ENCODE measurements around the gene CERS6. TPM values are rescaled to one million over a fixed set of nuclear protein-coding genes. Genes with fewer than 3 reads are reported as not detected.

Gene CERS6
- total RNA-seq, 1 experiment from 2014 or later: 8.3 TPM

DNA sequence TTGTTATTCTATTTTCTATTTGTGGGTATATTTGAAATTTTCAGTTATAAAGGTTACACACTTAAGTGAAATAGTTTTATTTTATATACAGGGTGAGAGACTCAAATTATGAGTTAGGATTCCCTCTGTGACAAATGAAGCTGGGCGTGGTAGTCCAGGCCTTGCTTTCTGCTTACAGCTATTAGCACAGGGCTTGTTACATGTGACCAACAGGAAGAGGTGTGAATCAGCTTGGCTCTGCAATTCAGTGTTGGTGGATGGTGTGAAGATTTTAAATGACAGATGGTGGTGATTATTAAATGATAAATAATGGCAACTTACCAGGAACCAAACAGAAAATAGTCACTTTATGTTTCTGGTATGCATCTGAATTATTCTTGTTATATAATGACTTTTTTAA is 282.0 kb downstream of the CERS6 start:
- DNase-seq: no peak
- Histone ChIP-seq H3K4me1 (replicated peaks; ENCODE audit: insufficient read depth) (no peaks in the 10 kb centered on the region), H3K4me3 (no peak overlapping the region), H3F3A (ENCODE audit: insufficient read depth, low read depth) (no peaks in the 10 kb centered on the region), H3K36me3 (ENCODE audit: low read depth) (no peaks in the 10 kb centered on the region), H3K27me3 (ENCODE audit: insufficient read depth, low read depth) (no peaks in the 10 kb centered on the region), H3K79me2 (ENCODE audit: low read depth) (no peaks in the 10 kb centered on the region), H4K20me1 (ENCODE audit: insufficient read depth) (no peaks in the 10 kb centered on the region), H2AFZ (no peak overlapping the region), H3K9me2 (ENCODE audit: insufficient read depth) (no peaks in the 10 kb centered on the region), H3K4me2 (no peak overlapping the region), H3K9me3 (ENCODE audit: insufficient read depth, low read depth) (no peaks in the 10 kb centered on the region), H3K27ac (no peak overlapping the region)
- BruUV-seq (replicated peaks): no TSS peak
- ChIA-PET POLR2A (ENCODE audit: unreplicated experiment) (interaction anchor here (0.6 kb wide), 1 partner anchor 1513 kb away, joined by 10 read pairs; no protein-coding TSS in a partner anchor), CTCF (no interaction called here)
- TF ChIP-seq EZH2 (IDR thresholded peaks at IDR 0.05; ENCODE audit: low read depth): no peak
- intact Hi-C loops (cut with micrococcal nuclease; ENCODE audit: unreplicated experiment): no loop called here

DNA sequence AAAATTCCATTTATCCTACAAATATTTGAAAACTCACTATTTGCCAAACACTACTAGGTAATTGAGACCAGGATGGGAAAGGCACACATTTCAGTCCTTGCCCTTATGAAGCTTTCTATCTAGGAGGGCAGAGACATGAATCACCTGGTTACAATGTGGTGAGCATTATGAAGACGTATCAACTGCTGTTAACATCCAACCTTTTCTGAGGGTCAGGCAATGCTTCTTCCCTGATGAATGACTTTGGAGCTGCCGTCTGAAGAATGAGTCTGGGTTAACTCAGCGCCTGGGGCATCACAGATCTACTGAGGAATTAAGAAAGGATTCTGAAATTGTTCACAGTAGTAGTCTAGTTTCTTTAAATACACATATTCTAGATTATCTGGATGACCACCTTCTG is 284.3 kb downstream of the CERS6 start:
- H3K27ac ChIP-seq: no peak overlapping the region
- H4K20me1 ChIP-seq (ENCODE audit: insufficient read depth): no peaks in the 10 kb centered on the region
- no peaks in the 10 kb centered on the region for H3F3A ChIP-seq (ENCODE audit: insufficient read depth, low read depth)
- H3K36me3 ChIP-seq (ENCODE audit: low read depth): no peaks in the 10 kb centered on the region
- H3K9me2 ChIP-seq (ENCODE audit: insufficient read depth): no peaks in the 10 kb centered on the region
- no peaks in the 10 kb centered on the region for H3K79me2 ChIP-seq (ENCODE audit: low read depth)
- H3K4me3 ChIP-seq: no peak overlapping the region
- BruUV-seq (replicated peaks): no TSS peak
- ChIA-PET POLR2A (ENCODE audit: unreplicated experiment) (no interaction called here), CTCF (no interaction called here)
- no peak overlapping the region for H3K4me2 ChIP-seq
- no peaks in the 10 kb centered on the region for H3K9me3 ChIP-seq (ENCODE audit: insufficient read depth, low read depth)
- H3K27me3 ChIP-seq (ENCODE audit: insufficient read depth, low read depth): no peaks in the 10 kb centered on the region
- intact Hi-C loops (cut with micrococcal nuclease; ENCODE audit: unreplicated experiment): no loop called here
- no peak for DNase-seq
- no peaks in the 10 kb centered on the region for H3K4me1 ChIP-seq (replicated peaks; ENCODE audit: insufficient read depth)
- H2AFZ ChIP-seq: no peak overlapping the region
- TF ChIP-seq, protein P1, sequence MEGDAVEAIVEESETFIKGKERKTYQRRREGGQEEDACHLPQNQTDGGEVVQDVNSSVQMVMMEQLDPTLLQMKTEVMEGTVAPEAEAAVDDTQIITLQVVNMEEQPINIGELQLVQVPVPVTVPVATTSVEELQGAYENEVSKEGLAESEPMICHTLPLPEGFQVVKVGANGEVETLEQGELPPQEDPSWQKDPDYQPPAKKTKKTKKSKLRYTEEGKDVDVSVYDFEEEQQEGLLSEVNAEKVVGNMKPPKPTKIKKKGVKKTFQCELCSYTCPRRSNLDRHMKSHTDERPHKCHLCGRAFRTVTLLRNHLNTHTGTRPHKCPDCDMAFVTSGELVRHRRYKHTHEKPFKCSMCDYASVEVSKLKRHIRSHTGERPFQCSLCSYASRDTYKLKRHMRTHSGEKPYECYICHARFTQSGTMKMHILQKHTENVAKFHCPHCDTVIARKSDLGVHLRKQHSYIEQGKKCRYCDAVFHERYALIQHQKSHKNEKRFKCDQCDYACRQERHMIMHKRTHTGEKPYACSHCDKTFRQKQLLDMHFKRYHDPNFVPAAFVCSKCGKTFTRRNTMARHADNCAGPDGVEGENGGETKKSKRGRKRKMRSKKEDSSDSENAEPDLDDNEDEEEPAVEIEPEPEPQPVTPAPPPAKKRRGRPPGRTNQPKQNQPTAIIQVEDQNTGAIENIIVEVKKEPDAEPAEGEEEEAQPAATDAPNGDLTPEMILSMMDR (conservative IDR thresholded peaks at IDR 0.05): no peak
- TF ChIP-seq EZH2 (IDR thresholded peaks at IDR 0.05; ENCODE audit: low read depth): no peak

DNA sequence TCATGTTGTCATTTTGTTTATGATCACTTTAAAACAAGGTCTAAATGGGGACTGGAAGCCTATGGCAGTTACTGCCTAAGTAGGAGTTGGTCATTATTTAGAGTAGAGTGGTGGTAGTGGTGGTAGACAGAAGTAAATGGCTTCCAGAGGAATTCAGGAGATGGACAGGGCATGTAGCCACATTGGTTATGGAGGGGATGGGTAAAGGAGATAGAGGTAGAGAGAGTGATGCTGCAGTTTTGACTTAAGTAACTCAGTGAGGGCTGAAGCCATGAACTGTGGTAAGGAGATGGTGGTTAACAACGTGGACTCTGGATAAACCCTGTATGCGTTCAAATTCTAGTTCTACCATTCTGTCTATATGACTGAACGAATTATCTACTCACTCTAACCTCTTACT is 284.7 kb downstream of the CERS6 start:
- ChIA-PET CTCF (no interaction called here), POLR2A (ENCODE audit: unreplicated experiment) (no interaction called here)
- TF ChIP-seq, protein P1 (conservative IDR thresholded peaks at IDR 0.05): no peak
- TF ChIP-seq EZH2 (IDR thresholded peaks at IDR 0.05; ENCODE audit: low read depth): no peak

DNA sequence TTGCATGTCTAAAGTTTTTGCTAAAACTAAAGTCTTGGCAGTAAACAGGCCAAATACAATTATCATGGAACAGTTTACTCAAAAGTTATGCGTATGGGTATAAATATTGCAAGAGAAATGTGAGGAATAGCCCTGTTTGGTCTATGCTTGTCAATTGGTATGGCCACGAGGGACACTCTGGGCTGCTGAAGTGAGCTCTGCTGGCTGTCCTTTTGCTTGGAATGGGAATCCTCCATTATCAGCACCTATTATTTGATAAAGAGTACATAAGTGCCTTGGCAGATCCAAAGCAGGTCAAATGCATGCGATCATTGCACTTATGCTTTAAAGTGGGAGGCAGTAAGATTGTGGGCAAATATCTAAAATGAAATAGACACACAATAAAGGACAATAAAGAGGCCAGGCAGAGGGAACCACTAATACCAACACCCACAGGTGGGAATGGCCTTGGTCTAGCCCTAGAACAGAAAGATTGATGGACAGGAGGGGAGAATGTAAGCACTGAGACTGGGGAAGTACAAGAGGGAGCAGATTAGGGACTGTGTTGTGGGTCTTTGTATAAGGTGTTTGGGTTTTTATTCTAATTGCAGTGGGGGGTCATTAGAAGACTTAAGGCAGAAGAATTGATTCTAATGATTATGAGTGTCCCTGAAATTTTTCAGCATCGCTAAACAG is 286.3 kb downstream of the CERS6 start:
- intact Hi-C loops (cut with micrococcal nuclease; ENCODE audit: unreplicated experiment): no loop called here
- Histone ChIP-seq H3K79me2 (ENCODE audit: low read depth) (no peaks in the 10 kb centered on the region), H3K27ac (no peak overlapping the region), H3K9me3 (ENCODE audit: insufficient read depth, low read depth) (no peaks in the 10 kb centered on the region), H3K36me3 (ENCODE audit: low read depth) (no peaks in the 10 kb centered on the region), H4K20me1 (ENCODE audit: insufficient read depth) (no peaks in the 10 kb centered on the region), H3K9me2 (ENCODE audit: insufficient read depth) (no peaks in the 10 kb centered on the region), H3K4me1 (replicated peaks; ENCODE audit: insufficient read depth) (no peaks in the 10 kb centered on the region), H3K4me3 (no peak overlapping the region), H2AFZ (no peak overlapping the region), H3K27me3 (ENCODE audit: insufficient read depth, low read depth) (no peaks in the 10 kb centered on the region), H3F3A (ENCODE audit: insufficient read depth, low read depth) (no peaks in the 10 kb centered on the region), H3K4me2 (no peak overlapping the region)
- ChIA-PET CTCF (no interaction called here), POLR2A (ENCODE audit: unreplicated experiment) (no interaction called here)
- BruUV-seq (replicated peaks): no TSS peak
- TF ChIP-seq EZH2 (IDR thresholded peaks at IDR 0.05; ENCODE audit: low read depth): no peak
- TF ChIP-seq, protein P1 (conservative IDR thresholded peaks at IDR 0.05): no peak
- DNase-seq: no peak

More for the DNA sequence above, 284.7 kb downstream of the CERS6 start:
- no peak for DNase-seq
- intact Hi-C loops (cut with micrococcal nuclease; ENCODE audit: unreplicated experiment): no loop called here
- H3F3A ChIP-seq (ENCODE audit: insufficient read depth, low read depth): no peaks in the 10 kb centered on the region
- no peaks in the 10 kb centered on the region for H3K4me1 ChIP-seq (replicated peaks; ENCODE audit: insufficient read depth)
- BruUV-seq (replicated peaks): no TSS peak
- no peaks in the 10 kb centered on the region for H3K9me2 ChIP-seq (ENCODE audit: insufficient read depth)
- H3K27ac ChIP-seq: no peak overlapping the region
- no peaks in the 10 kb centered on the region for H3K9me3 ChIP-seq (ENCODE audit: insufficient read depth, low read depth)
- no peak overlapping the region for H2AFZ ChIP-seq
- H3K79me2 ChIP-seq (ENCODE audit: low read depth): no peaks in the 10 kb centered on the region
- H3K4me2 ChIP-seq: no peak overlapping the region
- H3K36me3 ChIP-seq (ENCODE audit: low read depth): no peaks in the 10 kb centered on the region
- H3K27me3 ChIP-seq (ENCODE audit: insufficient read depth, low read depth): no peaks in the 10 kb centered on the region
- no peak overlapping the region for H3K4me3 ChIP-seq
- H4K20me1 ChIP-seq (ENCODE audit: insufficient read depth): no peaks in the 10 kb centered on the region
